HepG2 (cell line): ENCODE results near the gene DAPK1.

Source experiments
- CHD2 ChIP-seq: IDR thresholded peaks from 2 replicates; pipeline ENCODE4 v1.6.1; 2011; ENCODE audit warnings: low read depth, low read length, improper control_type of control experiment
- EHMT2 ChIP-seq: fragments of 200-600 bp; sonication (generic); IDR thresholded peaks from 2 replicates; pipeline ENCODE4 v1.7.0; 2017; ENCODE audit warnings: antibody characterized with exemption, low read depth, low read length, borderline replicate concordance
- GPN1 ChIP-seq: sonication (generic); formaldehyde crosslinking; IDR thresholded peaks from 2 replicates; pipeline ENCODE4 v1.5.1; 2020; ENCODE audit warnings: missing genetic modification reagents, borderline replicate concordance
- HCFC1 ChIP-seq: fragments of 150-350 bp; IDR thresholded peaks from 2 replicates; pipeline ENCODE4 v1.6.1; 2014; ENCODE audit warnings: low read depth, low read length
- HMG20A ChIP-seq: IDR thresholded peaks from 2 replicates; pipeline ENCODE4 v1.6.1; 2016; ENCODE audit warnings: borderline replicate concordance
- PRMT3 ChIP-seq: sonication (generic); formaldehyde crosslinking; IDR thresholded peaks from 2 replicates; pipeline ENCODE4 v1.8.1; 2022; ENCODE audit warnings: low read depth, mild to moderate bottlenecking, moderate library complexity, missing genetic modification reagents, borderline replicate concordance
- ZNF207 ChIP-seq: fragments of 450-650 bp; IDR thresholded peaks from 2 replicates; pipeline ENCODE4 v1.6.1; 2016; ENCODE audit warnings: antibody characterized with exemption, borderline replicate concordance
- ZNF333 ChIP-seq: sonication (generic); formaldehyde crosslinking; IDR thresholded peaks from 2 replicates; pipeline ENCODE4 v1.4.0; 2020; ENCODE audit warnings: mild to moderate bottlenecking, missing genetic modification reagents, borderline replicate concordance
- TF ChIP-seq, protein P1 (sequence below): sonication (generic); formaldehyde crosslinking; IDR thresholded peaks from 2 replicates; pipeline ENCODE4 v1.4.0; 2020; ENCODE audit warnings: missing genetic modification reagents, borderline replicate concordance
- TF ChIP-seq, protein P2 (sequence below): fragments of 450-650 bp; IDR thresholded peaks from 2 replicates; pipeline ENCODE4 v1.6.1; 2016
- TF ChIP-seq, protein P3 (sequence below): sonication (generic); formaldehyde crosslinking; IDR thresholded peaks from 2 replicates; pipeline ENCODE4 v1.5.0; 2020; ENCODE audit warnings: mild to moderate bottlenecking, missing genetic modification reagents, moderate library complexity
- TF ChIP-seq, protein P4 (sequence below): sonication (generic); IDR thresholded peaks from 2 replicates; pipeline ENCODE4 v1.6.1; 2016; ENCODE audit warnings: low read depth, borderline replicate concordance

DNA sequence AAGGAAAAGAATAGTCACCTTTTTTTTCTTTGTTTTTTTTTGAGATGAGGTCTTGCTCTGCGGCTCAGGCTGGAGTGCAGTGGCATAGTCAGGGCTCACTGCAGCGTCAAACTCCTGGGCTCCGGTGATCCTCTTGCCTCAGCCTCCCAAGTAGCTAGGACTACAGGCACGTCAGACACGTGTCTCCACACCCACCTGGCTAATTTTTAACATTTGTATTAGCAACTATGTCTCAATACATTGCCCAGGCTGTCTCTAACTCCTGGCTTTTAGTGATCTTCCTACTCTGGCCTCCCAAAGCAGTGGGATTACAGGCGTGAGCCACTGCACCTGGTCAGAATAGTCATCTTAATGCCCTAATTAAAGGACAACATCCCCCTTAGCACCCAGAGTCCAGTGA lies 173.8 kb downstream of the DAPK1 start:
- no peak for TF ChIP-seq CHD2
- TF ChIP-seq HMG20A (CRISPR knock-in tag): no peak
- TF ChIP-seq PRMT3 (CRISPR knock-in tag): no peak
- TF ChIP-seq ZNF333 (CRISPR knock-in tag): no peak
- no peak for TF ChIP-seq ZNF207
- TF ChIP-seq, protein P1, sequence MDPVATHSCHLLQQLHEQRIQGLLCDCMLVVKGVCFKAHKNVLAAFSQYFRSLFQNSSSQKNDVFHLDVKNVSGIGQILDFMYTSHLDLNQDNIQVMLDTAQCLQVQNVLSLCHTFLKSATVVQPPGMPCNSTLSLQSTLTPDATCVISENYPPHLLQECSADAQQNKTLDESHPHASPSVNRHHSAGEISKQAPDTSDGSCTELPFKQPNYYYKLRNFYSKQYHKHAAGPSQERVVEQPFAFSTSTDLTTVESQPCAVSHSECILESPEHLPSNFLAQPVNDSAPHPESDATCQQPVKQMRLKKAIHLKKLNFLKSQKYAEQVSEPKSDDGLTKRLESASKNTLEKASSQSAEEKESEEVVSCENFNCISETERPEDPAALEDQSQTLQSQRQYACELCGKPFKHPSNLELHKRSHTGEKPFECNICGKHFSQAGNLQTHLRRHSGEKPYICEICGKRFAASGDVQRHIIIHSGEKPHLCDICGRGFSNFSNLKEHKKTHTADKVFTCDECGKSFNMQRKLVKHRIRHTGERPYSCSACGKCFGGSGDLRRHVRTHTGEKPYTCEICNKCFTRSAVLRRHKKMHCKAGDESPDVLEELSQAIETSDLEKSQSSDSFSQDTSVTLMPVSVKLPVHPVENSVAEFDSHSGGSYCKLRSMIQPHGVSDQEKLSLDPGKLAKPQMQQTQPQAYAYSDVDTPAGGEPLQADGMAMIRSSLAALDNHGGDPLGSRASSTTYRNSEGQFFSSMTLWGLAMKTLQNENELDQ (CRISPR knock-in tag): no peak
- TF ChIP-seq GPN1 (CRISPR knock-in tag): no peak
- no peak for TF ChIP-seq HCFC1
- no peak for TF ChIP-seq EHMT2
- TF ChIP-seq, protein P2, sequence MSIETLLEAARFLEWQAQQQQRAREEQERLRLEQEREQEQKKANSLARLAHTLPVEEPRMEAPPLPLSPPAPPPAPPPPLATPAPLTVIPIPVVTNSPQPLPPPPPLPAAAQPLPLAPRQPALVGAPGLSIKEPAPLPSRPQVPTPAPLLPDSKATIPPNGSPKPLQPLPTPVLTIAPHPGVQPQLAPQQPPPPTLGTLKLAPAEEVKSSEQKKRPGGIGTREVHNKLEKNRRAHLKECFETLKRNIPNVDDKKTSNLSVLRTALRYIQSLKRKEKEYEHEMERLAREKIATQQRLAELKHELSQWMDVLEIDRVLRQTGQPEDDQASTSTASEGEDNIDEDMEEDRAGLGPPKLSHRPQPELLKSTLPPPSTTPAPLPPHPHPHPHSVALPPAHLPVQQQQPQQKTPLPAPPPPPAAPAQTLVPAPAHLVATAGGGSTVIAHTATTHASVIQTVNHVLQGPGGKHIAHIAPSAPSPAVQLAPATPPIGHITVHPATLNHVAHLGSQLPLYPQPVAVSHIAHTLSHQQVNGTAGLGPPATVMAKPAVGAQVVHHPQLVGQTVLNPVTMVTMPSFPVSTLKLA: no peak
- TF ChIP-seq, protein P3, sequence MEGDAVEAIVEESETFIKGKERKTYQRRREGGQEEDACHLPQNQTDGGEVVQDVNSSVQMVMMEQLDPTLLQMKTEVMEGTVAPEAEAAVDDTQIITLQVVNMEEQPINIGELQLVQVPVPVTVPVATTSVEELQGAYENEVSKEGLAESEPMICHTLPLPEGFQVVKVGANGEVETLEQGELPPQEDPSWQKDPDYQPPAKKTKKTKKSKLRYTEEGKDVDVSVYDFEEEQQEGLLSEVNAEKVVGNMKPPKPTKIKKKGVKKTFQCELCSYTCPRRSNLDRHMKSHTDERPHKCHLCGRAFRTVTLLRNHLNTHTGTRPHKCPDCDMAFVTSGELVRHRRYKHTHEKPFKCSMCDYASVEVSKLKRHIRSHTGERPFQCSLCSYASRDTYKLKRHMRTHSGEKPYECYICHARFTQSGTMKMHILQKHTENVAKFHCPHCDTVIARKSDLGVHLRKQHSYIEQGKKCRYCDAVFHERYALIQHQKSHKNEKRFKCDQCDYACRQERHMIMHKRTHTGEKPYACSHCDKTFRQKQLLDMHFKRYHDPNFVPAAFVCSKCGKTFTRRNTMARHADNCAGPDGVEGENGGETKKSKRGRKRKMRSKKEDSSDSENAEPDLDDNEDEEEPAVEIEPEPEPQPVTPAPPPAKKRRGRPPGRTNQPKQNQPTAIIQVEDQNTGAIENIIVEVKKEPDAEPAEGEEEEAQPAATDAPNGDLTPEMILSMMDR: no peak
- TF ChIP-seq, protein P4, sequence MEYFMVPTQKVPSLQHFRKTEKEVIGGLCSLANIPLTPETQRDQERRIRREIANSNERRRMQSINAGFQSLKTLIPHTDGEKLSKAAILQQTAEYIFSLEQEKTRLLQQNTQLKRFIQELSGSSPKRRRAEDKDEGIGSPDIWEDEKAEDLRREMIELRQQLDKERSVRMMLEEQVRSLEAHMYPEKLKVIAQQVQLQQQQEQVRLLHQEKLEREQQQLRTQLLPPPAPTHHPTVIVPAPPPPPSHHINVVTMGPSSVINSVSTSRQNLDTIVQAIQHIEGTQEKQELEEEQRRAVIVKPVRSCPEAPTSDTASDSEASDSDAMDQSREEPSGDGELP: no peak
